COR-L47 (cell line): ENCODE data around the gene CBFA2T2.
"Not testable (repeated sequence)": the region's sequence is repeated elsewhere in the genome, so short reads cannot be mapped to it uniquely, and the experiment has no call there.

ENCODE experiments used
- DNase-seq: peaks from one replicate; lab custom pipeline; 2025; lab: John Stamatoyannopoulos, UW

CBFA2T2 gene

GRCh38 chr20:33470866-33471265, 19.0 kb upstream of the CBFA2T2 start:
- DNase-seq: no peak

GRCh38 chr20:33472868-33473435, 16.9 kb upstream of the CBFA2T2 start:
- no peak for DNase-seq

GRCh38 chr20:33474097-33474873, 15.6 kb upstream of the CBFA2T2 start:
- DNase-seq: no peak

GRCh38 chr20:33474963-33475362, 14.9 kb upstream of the CBFA2T2 start:
- DNase-seq: no peak

- peak; percentile 76 for DNase-seq
These were observed 14.3 kb upstream of the CBFA2T2 start for GRCh38 chr20:33475381-33476152.

GRCh38 chr20:33477386-33478234, 12.3 kb upstream of the CBFA2T2 start:
- peak; percentile 96 for DNase-seq

GRCh38 chr20:33480048-33480447, 9.8 kb upstream of the CBFA2T2 start:
- DNase-seq: no peak

- no peak for DNase-seq
These were observed 8.4 kb upstream of the CBFA2T2 start for GRCh38 chr20:33481431-33481941.

- DNase-seq: no peak
These were observed 7.3 kb upstream of the CBFA2T2 start for GRCh38 chr20:33482581-33482980.

- not testable (repeated sequence) for DNase-seq
These were observed 6.7 kb upstream of the CBFA2T2 start for GRCh38 chr20:33483186-33483585.

GRCh38 chr20:33488201-33488600, 1.7 kb upstream of the CBFA2T2 start:
- DNase-seq: no peak

GRCh38 chr20:33488661-33489494, 1.0 kb upstream of the CBFA2T2 start:
- not testable (repeated sequence) for DNase-seq

- peak; percentile 95 for DNase-seq
These were observed 337 bp upstream of the CBFA2T2 start for GRCh38 chr20:33489495-33490022.

GRCh38 chr20:33490934-33491656, 1.2 kb downstream of the CBFA2T2 start:
- no peak for DNase-seq

- no peak for DNase-seq
These were observed 3.3 kb downstream of the CBFA2T2 start for GRCh38 chr20:33493076-33493766.

- DNase-seq: not testable (repeated sequence)
These were observed 6.9 kb downstream of the CBFA2T2 start for GRCh38 chr20:33496776-33497175.

GRCh38 chr20:33499355-33499754, 9.5 kb downstream of the CBFA2T2 start:
- DNase-seq: no peak

- no peak for DNase-seq
These were observed 11.1 kb downstream of the CBFA2T2 start for GRCh38 chr20:33501000-33501399.

GRCh38 chr20:33503564-33503963, 13.7 kb downstream of the CBFA2T2 start:
- DNase-seq: no peak
